NCI-H187 treated with DMSO at 0.1 percent for 48 hours (cell line): ENCODE measurements around the gene PTPRN2.
"Not testable (repeated sequence)": the region's sequence is repeated elsewhere in the genome, so short reads cannot be mapped to it uniquely, and the experiment has no call there.

Experiments used
- DNase-seq: peaks from one replicate; lab custom pipeline; 2025; lab: John Stamatoyannopoulos, UW

Gene PTPRN2

DNA sequence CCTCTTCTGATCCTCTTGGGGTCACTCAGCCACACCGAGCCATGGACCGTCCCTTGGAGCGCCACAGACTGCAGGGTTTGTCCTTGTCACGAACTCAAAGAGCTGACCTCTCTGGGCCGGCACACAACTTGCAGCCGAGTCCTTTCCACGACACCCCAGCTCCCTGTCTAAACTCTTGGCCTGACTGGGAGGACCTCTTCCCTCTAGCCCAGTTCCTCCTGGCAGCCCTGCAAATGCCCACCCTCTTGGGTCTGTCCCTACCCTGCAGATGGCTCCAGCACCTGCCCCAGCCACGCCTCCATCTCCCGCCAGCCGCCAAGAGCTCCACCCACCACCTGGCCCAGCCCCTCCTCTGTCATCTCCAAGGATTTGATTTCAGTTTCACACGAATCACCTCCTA is 911.6 kb downstream of the PTPRN2 start:
- DNase-seq: no peak

- DNase-seq: no peak
Measured at GRCh38 chr7:157675427-157675927, 912.1 kb downstream of the PTPRN2 start.

- DNase-seq: no peak
Measured at GRCh38 chr7:157674715-157675426, 912.8 kb downstream of the PTPRN2 start.

- DNase-seq: no peak
Measured at GRCh38 chr7:157674027-157674714, 913.5 kb downstream of the PTPRN2 start.

GRCh38 chr7:157673573-157673972 is 914.0 kb downstream of the PTPRN2 start:
- DNase-seq: no peak

DNA sequence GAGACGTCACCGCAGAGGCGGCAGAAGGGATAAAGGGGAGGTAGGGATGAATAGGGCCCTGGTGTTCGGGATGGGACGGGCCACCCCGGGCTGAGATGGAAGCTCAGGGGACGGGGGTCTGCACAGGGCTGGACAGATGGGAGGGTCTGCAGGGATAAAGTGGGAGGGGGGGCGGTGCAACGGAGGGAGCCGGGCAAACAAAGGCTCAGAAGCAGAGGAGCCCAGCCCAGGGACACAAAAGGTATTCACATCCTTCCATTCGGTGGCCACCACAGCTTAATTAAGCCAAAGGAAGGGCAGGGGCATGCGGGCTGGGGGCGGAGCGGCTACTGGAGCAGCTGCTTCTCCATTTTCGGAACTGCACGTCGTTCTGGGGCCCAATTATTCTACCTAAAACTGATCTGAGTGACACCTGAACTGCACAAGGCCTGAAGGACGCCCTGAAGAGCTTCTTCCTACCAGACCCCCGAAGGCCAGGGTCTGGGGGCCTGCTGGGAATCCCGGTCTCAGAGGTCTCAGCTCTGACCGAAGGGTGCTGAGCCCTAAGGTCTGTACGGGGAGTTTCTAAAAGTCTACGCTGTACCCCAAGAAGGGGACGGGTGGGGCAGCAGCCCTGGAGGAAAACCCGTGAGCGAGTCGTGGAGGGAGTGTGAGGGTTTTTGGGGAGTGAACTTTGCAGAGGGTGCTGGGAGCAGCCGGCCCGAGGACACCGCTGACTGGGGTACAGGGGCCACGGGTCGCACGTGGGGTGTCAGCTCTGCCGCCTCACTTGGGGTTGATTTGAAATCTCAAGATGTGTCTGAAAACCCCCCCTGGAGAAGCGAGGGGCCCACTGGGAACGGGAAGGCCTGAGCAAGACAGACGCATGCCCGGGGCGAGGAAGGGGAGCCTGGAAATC is 916.0 kb downstream of the PTPRN2 start:
- no peak for DNase-seq

DNA sequence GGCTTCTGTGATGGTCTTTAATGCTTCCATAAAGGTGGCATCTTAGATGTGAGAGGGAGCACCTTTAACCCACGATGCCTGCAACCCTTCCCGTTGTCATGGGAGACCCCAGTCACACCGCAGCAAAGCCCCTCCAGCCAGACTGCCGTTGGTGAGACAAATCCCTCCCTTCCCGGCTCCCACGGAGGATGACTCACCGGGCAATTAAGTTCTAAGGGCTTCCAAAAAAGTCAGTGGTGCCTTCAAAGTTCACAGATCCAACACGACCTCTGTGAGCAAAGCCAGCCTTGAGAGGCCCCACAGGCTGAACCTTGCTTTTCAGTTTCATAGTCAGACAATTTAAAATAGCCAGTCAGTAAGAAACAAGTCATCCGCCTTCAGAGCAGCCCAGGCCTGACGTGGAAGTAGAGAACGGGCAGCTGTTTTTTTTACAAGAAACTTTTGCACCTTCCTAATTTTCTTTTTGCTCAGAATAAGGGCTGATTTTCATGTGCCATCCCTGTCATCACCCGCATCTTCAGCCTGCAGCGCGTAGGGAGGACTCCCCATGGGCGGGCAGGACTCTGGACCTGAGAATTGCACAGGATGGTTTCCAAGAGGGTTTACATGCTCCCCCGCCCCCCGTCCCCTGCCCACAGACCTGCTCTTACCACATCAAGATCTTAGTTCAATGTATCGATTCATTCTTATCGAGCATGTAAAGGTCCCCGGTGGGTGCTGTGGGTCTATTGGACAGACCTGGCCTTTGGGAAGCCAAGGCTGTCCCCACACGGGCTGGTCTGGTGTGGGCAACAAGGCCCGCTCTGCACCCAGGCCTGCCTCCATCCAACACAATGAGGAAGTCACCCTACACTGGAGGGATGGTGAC is 916.9 kb downstream of the PTPRN2 start:
- no peak for DNase-seq

DNA sequence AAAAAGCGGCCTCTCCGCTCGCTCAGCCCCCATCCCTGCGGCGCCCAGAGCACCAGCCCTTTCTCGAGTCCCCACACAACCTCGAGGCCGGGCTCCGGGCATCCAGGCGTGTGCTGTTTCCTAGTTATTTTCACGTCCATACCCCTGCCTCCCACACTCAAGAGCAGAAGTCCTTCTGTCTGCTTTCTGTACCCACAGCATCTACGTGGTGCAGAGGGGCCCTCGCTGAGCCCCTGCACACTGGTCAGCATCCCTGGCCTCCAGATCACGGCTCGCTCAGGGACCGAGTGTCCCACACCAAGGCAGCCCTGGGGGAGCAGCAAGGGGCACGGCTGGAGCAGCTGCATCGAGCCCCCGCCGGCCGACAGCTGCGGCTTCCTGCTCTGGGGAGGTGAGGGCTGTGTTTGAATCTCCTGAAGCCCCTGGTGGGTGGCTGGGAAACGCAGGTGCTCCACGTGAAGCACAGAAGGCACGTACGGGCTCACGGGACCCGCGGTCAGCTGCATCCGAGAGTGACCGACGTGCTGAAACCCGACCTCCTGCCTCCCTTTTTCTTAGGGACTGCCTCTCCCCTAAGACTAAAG is 917.8 kb downstream of the PTPRN2 start:
- no peak for DNase-seq

DNA sequence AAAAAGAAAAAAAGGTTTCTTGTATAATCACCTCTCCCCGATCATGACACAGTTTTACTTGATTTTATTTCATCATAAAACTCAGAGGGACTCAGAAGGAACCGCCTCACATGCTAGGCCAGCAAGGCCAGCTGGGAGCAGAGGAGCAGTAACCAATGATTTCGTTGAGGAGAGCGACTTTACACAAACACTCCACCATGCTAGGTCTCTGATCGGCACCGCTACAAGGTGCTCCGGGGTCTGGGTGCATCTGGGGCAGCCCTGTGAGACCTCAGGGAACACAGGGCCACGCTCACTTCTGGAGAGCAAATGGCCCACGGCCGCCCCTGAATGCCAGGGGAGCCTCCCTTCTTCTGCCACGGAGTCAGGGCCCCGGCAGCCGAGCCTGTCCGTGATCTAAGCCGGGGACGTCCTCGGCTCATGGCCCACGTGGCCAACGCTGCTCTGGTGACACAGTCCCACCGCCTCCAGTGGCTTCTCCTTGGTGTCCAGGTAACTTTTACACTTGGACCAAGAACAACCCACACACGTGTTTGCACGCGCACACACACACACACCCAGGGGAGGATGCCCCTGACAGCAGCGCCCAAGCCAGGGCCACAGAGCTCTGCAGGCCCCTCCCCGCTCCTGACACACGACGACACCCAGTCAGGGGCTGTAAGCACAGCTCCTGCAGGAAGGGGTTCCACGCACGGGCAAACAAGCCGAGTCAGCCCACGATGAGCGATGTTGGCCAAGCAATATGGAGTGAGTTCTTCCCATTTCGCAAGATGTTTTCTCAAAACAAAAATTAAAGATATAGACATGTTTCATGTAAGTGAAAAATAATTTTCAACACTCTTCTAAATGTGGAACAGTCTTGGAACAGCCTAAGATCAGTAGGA is 918.5 kb downstream of the PTPRN2 start:
- no peak for DNase-seq

DNA sequence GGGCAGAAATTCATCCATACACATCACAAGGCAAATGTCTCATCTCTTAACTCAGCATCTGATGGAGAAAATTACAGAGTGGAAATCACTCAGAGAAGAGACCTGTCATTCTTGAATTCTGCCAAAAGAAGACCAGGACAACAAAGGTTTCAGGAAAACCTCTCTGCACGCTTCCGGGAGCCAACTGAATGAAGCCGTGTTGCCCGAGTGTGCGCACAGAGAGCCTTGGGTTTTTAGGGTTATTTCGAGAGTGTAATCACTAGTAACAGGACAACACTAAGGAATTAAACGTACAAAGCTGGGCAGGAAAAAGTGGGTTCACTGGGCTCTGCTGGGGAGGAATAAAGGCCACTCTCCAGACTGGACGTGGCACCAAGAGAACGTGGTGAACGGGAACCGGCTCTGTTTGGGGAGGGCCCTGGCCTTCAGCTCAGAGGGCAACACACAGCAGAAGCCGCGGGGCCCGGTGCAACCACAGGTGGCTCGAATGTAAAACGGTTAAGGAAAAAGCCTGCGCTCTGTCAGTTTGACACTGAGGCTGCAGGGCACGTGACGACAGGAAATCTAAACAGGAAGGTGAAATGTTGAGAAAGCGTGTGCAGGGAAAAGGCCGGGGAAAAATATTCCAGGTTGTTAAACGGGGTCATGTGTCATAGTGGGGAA is 919.3 kb downstream of the PTPRN2 start:
- DNase-seq: no peak

DNA sequence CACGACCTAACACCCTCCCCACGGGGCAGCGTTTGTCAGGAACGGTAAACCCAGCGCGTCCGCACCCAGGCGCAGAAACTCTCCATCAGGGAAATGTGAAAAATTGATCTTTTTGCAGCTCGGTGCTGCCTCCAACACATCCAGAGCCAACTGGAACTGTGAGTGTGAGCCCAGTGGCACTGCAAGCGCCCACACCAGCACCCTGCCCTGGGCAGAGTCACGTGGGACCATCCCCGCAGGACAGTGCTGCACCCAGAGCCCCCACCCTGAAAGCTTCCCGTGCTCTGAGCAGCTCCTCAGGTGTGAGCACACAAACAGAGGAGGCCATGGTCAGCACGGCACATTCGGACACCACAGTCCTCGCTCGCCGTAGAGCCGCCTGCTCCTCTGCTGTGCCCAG is 919.9 kb downstream of the PTPRN2 start:
- DNase-seq: no peak

- no peak for DNase-seq
Measured at GRCh38 chr7:157667261-157667660, 920.4 kb downstream of the PTPRN2 start.

GRCh38 chr7:157666530-157667040 is 921.0 kb downstream of the PTPRN2 start:
- DNase-seq: no peak

DNA sequence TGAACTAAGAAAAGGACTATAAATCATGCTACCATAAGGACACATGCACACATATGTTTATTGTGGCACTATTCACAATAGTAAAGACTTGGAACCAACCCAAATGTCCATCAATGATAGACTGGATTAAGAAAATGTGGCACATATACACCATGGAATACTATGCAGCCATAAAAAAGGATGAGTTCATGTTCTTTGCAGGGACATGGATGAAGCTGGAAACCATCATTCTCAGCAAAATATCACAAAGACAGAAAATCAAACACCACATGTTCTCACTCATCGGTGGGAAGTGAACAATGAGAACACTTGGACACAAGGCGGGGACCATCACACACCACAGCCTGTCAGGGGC is 922.0 kb downstream of the PTPRN2 start:
- not testable (repeated sequence) for DNase-seq

- DNase-seq: no peak
Measured at GRCh38 chr7:157664871-157665633, 922.6 kb downstream of the PTPRN2 start.

DNA sequence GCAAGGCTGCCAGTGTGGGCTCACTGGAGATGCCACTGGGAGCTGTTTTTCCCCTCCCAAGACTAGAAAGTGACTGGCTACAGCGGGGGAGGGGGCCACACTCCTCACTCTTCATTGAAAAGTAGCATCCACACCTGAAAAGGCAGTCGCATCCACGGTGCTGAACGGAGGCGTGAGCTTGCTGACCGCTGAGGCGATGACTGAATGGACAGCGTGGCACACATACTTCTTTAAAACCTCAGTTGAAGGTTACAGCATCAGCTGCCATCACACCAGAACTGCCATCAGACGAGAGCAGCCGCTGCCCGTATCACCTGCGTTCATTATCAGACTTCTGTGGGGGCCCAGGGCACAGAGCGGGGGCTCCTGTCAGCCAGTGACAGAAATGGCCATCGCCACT is 923.6 kb downstream of the PTPRN2 start:
- DNase-seq: no peak

DNA sequence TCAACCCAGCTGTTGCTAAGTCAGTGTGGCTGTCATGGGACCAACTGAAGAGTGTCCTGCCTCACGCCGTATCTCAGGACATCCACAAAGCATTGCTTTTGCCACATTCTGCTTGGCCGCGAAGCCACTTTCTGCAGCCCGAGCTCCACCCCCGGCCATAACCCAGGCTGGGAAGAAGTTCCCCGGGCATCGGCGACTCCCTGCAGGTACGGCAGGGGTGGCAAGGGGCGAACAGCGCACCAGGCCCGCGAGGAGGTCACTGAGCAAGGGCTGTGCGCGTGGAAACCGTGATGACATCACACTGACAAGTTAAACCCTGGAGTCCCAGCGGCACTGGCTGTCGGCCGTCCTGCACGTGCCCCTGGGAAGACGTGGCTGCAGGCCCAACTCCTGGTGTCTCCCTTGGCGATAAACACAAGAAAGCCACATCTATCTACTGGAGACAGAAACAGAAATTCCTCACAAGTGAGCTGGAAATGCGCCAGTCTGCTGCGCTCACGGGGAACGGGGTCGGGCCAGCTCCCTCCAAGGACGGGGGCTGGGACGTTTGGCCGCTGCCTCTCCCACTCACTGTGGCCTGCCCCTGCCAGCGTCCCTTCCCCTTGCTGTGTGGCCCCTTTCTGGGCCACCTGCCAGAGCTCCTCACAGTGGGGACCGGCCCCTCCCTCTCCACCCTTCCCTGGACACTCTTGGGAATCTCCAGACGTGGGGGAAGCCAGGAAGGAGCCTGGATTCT is 924.5 kb downstream of the PTPRN2 start:
- no peak for DNase-seq
